ENCODE results near the gene ZNF22.

DNA sequence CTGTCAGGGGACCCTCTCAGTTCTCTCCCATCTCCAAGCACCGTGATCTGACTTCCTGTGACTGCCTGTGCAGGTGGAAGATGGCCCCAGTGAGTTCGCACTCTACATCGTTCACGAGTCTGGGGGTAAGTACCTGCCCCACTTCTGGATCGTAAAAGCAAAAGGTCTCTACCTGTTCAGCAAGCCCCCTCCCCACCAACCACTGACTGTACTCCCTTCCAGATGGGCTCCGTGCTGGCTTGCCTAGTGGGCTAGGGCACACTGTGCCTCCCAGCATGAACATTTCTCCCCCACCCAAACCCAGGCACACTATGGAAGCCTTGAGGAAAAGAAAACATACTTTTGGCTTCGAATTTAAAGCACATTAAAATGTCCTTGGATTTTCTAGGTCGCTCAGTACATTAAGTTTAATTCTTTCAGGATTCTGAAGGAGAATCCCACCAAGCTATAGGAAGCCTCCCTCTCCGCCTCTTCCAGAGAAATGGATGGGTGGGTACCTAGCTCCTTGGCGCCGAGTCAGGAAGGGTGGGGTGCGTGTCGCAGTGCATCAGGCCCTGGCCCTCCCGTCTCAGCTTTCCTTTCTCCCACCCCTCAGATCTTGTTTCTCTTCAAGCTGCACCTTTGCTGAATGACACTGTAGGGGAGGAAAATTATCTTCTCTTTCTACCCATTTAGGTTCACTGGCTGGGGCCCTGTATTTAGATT is 11.0 kb upstream of the ZNF22 start:
- TF ChIP-seq, protein P1, sequence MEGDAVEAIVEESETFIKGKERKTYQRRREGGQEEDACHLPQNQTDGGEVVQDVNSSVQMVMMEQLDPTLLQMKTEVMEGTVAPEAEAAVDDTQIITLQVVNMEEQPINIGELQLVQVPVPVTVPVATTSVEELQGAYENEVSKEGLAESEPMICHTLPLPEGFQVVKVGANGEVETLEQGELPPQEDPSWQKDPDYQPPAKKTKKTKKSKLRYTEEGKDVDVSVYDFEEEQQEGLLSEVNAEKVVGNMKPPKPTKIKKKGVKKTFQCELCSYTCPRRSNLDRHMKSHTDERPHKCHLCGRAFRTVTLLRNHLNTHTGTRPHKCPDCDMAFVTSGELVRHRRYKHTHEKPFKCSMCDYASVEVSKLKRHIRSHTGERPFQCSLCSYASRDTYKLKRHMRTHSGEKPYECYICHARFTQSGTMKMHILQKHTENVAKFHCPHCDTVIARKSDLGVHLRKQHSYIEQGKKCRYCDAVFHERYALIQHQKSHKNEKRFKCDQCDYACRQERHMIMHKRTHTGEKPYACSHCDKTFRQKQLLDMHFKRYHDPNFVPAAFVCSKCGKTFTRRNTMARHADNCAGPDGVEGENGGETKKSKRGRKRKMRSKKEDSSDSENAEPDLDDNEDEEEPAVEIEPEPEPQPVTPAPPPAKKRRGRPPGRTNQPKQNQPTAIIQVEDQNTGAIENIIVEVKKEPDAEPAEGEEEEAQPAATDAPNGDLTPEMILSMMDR (IDR thresholded peaks at IDR 0.05) = no peak
- TF ChIP-seq EZH2 (IDR thresholded peaks at IDR 0.05) (no peak), EZH2phosphoT487 (IDR thresholded peaks at IDR 0.05) (no peak)
